ENCODE measurements around the gene TOM1. TPM values are rescaled to one million over a fixed set of nuclear protein-coding genes. Genes with fewer than 3 reads are reported as not detected.

The TOM1 gene
- total RNA-seq, 1 experiment from 2014 or later = 19.0 TPM

- no peak overlapping the region for H3K27ac ChIP-seq (ENCODE audit: low read length)
- POLR2A ChIA-PET (ENCODE audit: unreplicated experiment) = no interaction called here
- no TSS peak for BruUV-seq (replicated peaks)
- TF ChIP-seq CTCF (conservative IDR thresholded peaks at IDR 0.05; ENCODE audit: low read depth, low read length) = no peak
- TF ChIP-seq EZH2 (IDR thresholded peaks at IDR 0.05; ENCODE audit: low read length, unreplicated experiment) = no peak
- no peak for TF ChIP-seq EZH2phosphoT487 (IDR thresholded peaks at IDR 0.05; ENCODE audit: borderline replicate concordance, low read length)
- no peak overlapping the region for H3K4me3 ChIP-seq (ENCODE audit: low read length)
- H3K9ac ChIP-seq (ENCODE audit: low read length) = no peak overlapping the region
- H4K20me1 ChIP-seq (ENCODE audit: low read length) = no peaks in the 10 kb centered on the region
- intact Hi-C loops (cut with micrococcal nuclease) = no loop called here
- no peak overlapping the region for H2AFZ ChIP-seq (ENCODE audit: low read length)
- ATAC-seq (no peak), DNase-seq (no peak)
- H3K4me2 ChIP-seq (ENCODE audit: low read length) = no peak overlapping the region
- H3K79me2 ChIP-seq (ENCODE audit: low read length) = no peaks in the 10 kb centered on the region
- H3F3A ChIP-seq (ENCODE audit: low read length, unreplicated experiment) = no peaks in the 10 kb centered on the region
- H3K36me3 ChIP-seq (ENCODE audit: low read depth, low read length) = no peaks in the 10 kb centered on the region
- no peaks in the 10 kb centered on the region for H3K4me1 ChIP-seq (ENCODE audit: insufficient read depth, low read length)
- CTCF ChIA-PET = no interaction called here
- no peaks in the 10 kb centered on the region for H3K27me3 ChIP-seq (ENCODE audit: low read length)
- no peaks in the 10 kb centered on the region for H3K9me3 ChIP-seq (ENCODE audit: low read length)
- no peaks in the 10 kb centered on the region for H3K9me2 ChIP-seq (replicated peaks; ENCODE audit: low read length)
Measured at GRCh38 chr22:35319244-35319985, 19.7 kb downstream of the TOM1 start.

GRCh38 chr22:35322126-35322525, 22.4 kb downstream of the TOM1 start:
- H3K4me1 ChIP-seq (ENCODE audit: insufficient read depth, low read length) = no peaks in the 10 kb centered on the region
- no TSS peak for BruUV-seq (replicated peaks)
- H3K79me2 ChIP-seq (ENCODE audit: low read length) = no peaks in the 10 kb centered on the region
- no peaks in the 10 kb centered on the region for H3F3A ChIP-seq (ENCODE audit: low read length, unreplicated experiment)
- ChIA-PET POLR2A (ENCODE audit: unreplicated experiment) (no interaction called here), CTCF (no interaction called here)
- DNase-seq (no peak), ATAC-seq (no peak)
- H3K27me3 ChIP-seq (ENCODE audit: low read length) = no peaks in the 10 kb centered on the region
- intact Hi-C loops (cut with micrococcal nuclease) = no loop called here
- no peak overlapping the region for H3K9ac ChIP-seq (ENCODE audit: low read length)
- H4K20me1 ChIP-seq (ENCODE audit: low read length) = no peaks in the 10 kb centered on the region
- H3K4me2 ChIP-seq (ENCODE audit: low read length) = no peak overlapping the region
- TF ChIP-seq EZH2 (IDR thresholded peaks at IDR 0.05; ENCODE audit: low read length, unreplicated experiment) = no peak
- TF ChIP-seq EZH2phosphoT487 (IDR thresholded peaks at IDR 0.05; ENCODE audit: borderline replicate concordance, low read length) = no peak
- TF ChIP-seq CTCF (conservative IDR thresholded peaks at IDR 0.05; ENCODE audit: low read depth, low read length) = no peak
- H3K9me3 ChIP-seq (ENCODE audit: low read length) = no peaks in the 10 kb centered on the region
- H3K9me2 ChIP-seq (replicated peaks; ENCODE audit: low read length) = no peaks in the 10 kb centered on the region
- no peak overlapping the region for H3K27ac ChIP-seq (ENCODE audit: low read length)
- H2AFZ ChIP-seq (ENCODE audit: low read length) = no peak overlapping the region
- no peak overlapping the region for H3K4me3 ChIP-seq (ENCODE audit: low read length)
- H3K36me3 ChIP-seq (ENCODE audit: low read depth, low read length) = no peaks in the 10 kb centered on the region

GRCh38 chr22:35322893-35323292, 23.2 kb downstream of the TOM1 start:
- no peaks in the 10 kb centered on the region for H3K36me3 ChIP-seq (ENCODE audit: low read depth, low read length)

More at GRCh38 chr22:35322893-35323292, 23.2 kb downstream of the TOM1 start:
- Histone ChIP-seq H3K9me2 (replicated peaks; ENCODE audit: low read length) (no peaks in the 10 kb centered on the region), H3K9ac (ENCODE audit: low read length) (no peak overlapping the region), H2AFZ (ENCODE audit: low read length) (no peak overlapping the region), H3K4me1 (ENCODE audit: insufficient read depth, low read length) (no peaks in the 10 kb centered on the region), H3K27me3 (ENCODE audit: low read length) (no peaks in the 10 kb centered on the region), H3F3A (ENCODE audit: low read length, unreplicated experiment) (no peaks in the 10 kb centered on the region), H3K27ac (ENCODE audit: low read length) (no peak overlapping the region), H3K4me3 (ENCODE audit: low read length) (no peak overlapping the region), H3K9me3 (ENCODE audit: low read length) (no peaks in the 10 kb centered on the region), H4K20me1 (ENCODE audit: low read length) (no peaks in the 10 kb centered on the region), H3K79me2 (ENCODE audit: low read length) (no peaks in the 10 kb centered on the region), H3K4me2 (ENCODE audit: low read length) (no peak overlapping the region)
- TF ChIP-seq EZH2 (IDR thresholded peaks at IDR 0.05; ENCODE audit: low read length, unreplicated experiment) (no peak), CTCF (conservative IDR thresholded peaks at IDR 0.05; ENCODE audit: low read depth, low read length) (no peak), EZH2phosphoT487 (IDR thresholded peaks at IDR 0.05; ENCODE audit: borderline replicate concordance, low read length) (no peak)
- no TSS peak for BruUV-seq (replicated peaks)
- ATAC-seq (no peak), DNase-seq (no peak)
- ChIA-PET CTCF (no interaction called here), POLR2A (ENCODE audit: unreplicated experiment) (no interaction called here)
- intact Hi-C loops (cut with micrococcal nuclease) = no loop called here
